Measurements from ENCODE around the gene LRRC45. TPM values are rescaled to one million over a fixed set of nuclear protein-coding genes. Genes with fewer than 3 reads are reported as not detected.
A peak's percentile ranks its signal among the peaks of the same experiment; 100 is the strongest.

Gene LRRC45
- total and polyA plus RNA-seq, 11 donors: 2.9 to 8.6 (median 5.6) TPM

DNA sequence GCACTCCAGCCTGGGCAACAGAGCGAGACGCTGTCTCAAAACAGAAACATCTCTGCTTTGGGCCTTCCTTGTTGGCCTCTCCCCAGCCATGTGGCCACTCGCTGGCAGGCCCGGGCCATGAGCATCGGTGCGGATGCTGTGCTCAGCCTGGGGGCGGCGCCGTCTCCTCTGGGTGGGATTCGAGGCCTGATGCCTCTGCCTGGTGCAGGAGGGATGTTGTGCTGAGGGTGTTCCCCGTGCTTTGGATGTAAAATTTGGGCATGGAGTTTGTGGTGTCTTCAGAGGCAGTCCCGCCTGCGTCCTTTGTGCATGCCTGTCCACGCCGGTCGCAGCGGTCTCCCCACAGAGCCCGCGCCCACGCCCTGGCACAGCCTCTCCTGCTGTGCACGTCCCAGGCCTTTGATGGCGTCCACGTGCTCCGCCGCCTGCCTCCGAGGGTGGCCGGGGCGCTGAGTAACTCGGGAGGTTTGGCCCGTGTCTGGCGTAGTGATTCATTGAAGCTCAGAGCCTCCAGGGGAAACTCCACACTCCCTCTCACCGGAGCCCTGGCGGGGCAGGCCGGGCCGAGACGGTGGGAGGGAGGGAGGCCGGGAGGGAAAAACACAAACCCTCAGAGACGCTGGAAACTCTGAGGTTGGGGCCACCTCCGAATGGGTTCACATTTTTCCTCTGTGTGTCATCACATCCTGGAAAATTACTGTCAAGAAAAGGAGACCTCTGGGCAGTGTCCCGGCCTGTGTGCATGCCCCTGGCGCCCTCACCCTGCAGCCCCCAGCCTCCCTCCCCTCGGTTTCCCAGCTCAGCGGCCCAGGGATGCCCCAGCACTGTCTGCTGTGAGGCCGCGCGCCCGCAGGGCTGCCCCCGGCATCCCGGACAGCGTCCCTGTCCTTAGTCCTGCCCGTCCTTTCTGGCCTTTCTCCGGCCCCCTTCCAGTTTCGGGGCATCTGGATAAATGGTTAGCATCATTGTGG lies 19.4 kb upstream of the LRRC45 start:
- TF ChIP-seq POLR2A (IDR thresholded peaks at IDR 0.05): no peak
- TF ChIP-seq, protein P1, sequence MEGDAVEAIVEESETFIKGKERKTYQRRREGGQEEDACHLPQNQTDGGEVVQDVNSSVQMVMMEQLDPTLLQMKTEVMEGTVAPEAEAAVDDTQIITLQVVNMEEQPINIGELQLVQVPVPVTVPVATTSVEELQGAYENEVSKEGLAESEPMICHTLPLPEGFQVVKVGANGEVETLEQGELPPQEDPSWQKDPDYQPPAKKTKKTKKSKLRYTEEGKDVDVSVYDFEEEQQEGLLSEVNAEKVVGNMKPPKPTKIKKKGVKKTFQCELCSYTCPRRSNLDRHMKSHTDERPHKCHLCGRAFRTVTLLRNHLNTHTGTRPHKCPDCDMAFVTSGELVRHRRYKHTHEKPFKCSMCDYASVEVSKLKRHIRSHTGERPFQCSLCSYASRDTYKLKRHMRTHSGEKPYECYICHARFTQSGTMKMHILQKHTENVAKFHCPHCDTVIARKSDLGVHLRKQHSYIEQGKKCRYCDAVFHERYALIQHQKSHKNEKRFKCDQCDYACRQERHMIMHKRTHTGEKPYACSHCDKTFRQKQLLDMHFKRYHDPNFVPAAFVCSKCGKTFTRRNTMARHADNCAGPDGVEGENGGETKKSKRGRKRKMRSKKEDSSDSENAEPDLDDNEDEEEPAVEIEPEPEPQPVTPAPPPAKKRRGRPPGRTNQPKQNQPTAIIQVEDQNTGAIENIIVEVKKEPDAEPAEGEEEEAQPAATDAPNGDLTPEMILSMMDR (IDR thresholded peaks at IDR 0.05): no peak
- 63 to 83% (median 70%) methylated on average over 36 to 53 of the region's 53 CpGs for WGBS, 4 donors
- ATAC-seq: peak; percentile 6 to 72 (median 57)
- peak overlapping the region in 1 of 12 donors; percentile 66 for H3K27ac ChIP-seq
- H3K9me3 ChIP-seq: no peaks in the 10 kb centered on the region
- no peaks in the 10 kb centered on the region for H3K27me3 ChIP-seq
- H3K4me1 ChIP-seq: peaks cover 0 to 39% (median 18%) of the 10 kb centered on the region in 12 donors
- peak in 4 of 5 donors; percentile 53 to 70 (median 62) for DNase-seq
- H3K36me3 ChIP-seq: no peaks in the 10 kb centered on the region
- H3K4me3 ChIP-seq: peak overlapping the region in 1 of 12 donors; percentile 12
- intact Hi-C loops (cut with DNase I): no loop called here

DNA sequence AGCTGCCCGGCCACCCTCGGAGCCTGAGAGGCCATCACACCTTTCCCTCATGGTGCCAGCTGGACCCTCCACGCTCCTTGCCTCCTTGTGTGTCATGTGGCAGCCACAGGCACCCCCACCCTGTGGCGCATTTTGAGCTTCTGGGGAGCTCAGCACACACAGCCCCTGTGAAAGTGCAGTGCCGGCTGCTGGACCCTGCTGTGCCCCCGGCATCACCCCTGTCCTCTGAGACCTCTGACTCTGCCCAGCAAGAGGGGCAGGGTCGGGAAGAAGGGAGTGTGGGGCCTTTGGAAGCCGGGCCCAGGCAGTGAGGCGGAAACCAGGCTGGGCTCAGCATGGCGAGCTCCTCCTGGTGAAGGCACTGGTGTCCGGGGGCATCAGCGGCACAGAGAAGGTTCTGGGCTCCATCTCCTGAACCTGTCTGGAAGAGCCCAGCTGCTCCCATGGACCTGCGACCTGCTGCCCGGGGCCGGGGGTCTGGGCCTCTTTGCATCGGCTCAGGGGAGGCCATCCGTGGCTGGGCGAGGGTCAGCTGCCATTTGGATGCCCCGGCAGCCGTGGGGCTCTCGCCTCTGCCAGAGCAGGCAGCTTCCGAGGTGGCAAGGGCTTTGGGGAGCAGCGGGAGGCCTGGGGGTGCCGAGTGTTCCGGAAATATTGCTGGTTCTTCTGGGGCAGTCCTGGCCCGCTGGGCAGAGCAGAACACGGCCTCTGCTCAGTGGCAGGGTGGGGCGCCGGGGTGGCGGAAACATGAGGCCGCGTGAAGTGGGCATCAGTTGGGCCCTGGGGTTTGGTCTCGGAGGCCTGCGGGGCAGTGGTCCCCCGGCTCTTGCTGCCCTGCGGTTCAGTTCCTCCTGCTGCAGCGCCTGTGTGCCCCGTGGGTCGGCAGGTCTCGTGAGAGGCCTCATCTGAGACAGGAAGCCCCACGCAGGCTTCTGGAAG lies 18.3 kb upstream of the LRRC45 start:
- Histone ChIP-seq H3K9me3 (no peaks in the 10 kb centered on the region), H3K36me3 (no peaks in the 10 kb centered on the region), H3K27ac (peak overlapping the region in 1 of 12 donors; percentile 66), H3K27me3 (no peaks in the 10 kb centered on the region), H3K4me1 (peaks cover 0 to 48% (median 21%) of the 10 kb centered on the region in 12 donors), H3K4me3 (no peak overlapping the region)
- no peak for DNase-seq
- ATAC-seq: no peak
- intact Hi-C loops (cut with DNase I): no loop called here
- 88 to 90% (median 89%) methylated on average over 31 to 41 of the region's 41 CpGs for WGBS, 4 donors
- TF ChIP-seq, protein P1 (IDR thresholded peaks at IDR 0.05): no peak
- no peak for TF ChIP-seq POLR2A (IDR thresholded peaks at IDR 0.05)

DNA sequence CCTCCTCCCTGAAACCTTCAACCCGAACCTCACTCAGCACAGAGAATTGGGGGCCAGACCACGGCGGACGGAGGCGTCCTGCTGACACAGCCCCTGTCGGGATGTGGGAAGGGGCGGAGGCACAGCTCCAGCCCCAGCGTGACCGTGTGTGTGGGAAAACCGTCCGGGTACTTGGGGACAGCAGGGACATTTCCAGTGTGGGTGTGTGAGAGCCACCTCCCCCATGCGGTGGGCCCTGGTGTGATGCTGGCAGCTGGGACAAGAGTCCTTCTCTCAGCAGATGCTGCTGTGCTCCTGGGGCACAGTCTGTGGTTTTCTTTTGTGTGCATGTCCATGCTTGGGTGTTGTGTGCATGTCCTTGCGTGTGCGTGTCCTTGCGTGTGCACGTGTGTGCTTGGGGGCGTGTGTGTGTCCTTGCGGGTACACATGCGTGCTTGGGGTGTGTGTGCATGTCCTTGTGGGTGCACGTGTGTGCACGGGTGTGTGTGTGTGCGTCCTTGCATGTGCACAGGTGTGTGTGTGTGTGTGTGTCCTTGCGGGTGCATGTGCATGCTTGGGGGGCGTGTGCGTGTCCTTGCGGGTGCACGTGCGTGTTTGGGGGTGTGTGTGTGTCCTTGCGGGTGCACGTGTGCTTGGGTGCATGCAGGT lies 17.3 kb upstream of the LRRC45 start:
- TF ChIP-seq POLR2A (IDR thresholded peaks at IDR 0.05): no peak
- TF ChIP-seq, protein P1 (IDR thresholded peaks at IDR 0.05): no peak
- DNase-seq (no peak), ATAC-seq (no peak)
- Histone ChIP-seq H3K36me3 (no peaks in the 10 kb centered on the region), H3K27me3 (no peaks in the 10 kb centered on the region), H3K27ac (no peak overlapping the region), H3K4me3 (no peak overlapping the region), H3K4me1 (peaks cover 0 to 48% (median 21%) of the 10 kb centered on the region in 12 donors), H3K9me3 (no peaks in the 10 kb centered on the region)
- WGBS, 4 donors: 87 to 91% (median 90%) methylated on average over 29 to 30 of the region's 30 CpGs
- intact Hi-C loops (cut with DNase I): no loop called here

Data from heart left ventricle (tissue), 16 donors.